Erythroblast (primary cell): ENCODE results near the gene CMKLR1.
A peak's percentile ranks its signal among the peaks of the same experiment; 100 is the strongest.

Experiments
- DNase-seq, 2 experiments: peaks; one replicate each; lab custom pipeline; 2025; lab: John Stamatoyannopoulos, UW
- GATA1 ChIP-seq: IDR thresholded peaks from 2 replicates; pipeline ENCODE4 v1.6.1; 2011; ENCODE audit warnings: low read depth, mild to moderate bottlenecking, control low read depth, low read length, moderate library complexity
- POLR2A ChIP-seq: IDR thresholded peaks from 2 replicates; pipeline ENCODE4 v1.6.1; 2011; ENCODE audit warnings: mild to moderate bottlenecking, low read length

The CMKLR1 gene

DNA sequence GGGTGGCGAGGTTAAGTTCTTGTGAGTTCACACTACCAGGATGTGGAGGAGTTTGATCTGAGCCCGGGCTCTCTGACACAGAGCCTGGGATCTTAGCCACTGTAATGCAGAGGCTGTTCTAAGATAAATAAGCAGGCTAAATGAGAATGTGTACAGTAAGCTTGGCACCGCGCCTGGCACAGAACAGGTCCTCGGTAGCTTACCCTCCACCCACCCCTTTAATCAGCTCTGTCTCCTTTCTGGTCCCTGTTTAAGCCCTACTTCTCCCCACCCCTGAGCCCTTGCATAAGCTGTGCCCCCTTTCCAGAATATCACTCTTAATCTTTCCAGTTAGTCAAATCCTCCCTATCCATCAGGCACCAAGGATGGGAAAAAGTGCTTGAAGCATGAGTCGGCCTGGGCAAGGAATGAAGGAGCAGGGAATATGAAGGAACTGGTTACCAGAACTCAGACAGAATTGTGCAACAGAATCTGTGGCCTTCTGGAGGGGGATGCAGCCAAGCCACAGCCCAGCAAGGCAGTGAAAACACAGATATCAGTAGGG is 32.8 kb upstream of the CMKLR1 start:
- no peak for DNase-seq
- TF ChIP-seq POLR2A, result no peak
- TF ChIP-seq GATA1, result no peak

DNA sequence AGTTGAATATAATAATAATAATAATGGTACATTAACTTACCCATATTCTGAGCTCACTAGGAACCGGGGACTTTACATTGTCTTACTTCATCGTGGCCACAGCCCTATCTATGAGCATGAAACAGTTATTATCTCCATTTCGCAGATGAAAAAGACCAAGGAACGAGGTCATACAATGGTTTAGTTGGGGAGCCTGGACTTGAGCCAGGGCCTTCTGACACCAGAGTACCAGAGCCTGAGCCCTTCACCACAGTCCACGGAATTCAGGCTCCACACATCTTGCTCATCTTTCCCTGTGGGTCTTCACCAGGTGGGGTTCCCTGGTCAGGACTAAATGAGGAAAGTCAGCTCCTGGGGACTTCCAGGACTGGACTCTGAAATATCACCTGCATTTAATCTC is 31.3 kb upstream of the CMKLR1 start:
- no peak for DNase-seq
- TF ChIP-seq POLR2A, result no peak
- TF ChIP-seq GATA1, result no peak

DNA sequence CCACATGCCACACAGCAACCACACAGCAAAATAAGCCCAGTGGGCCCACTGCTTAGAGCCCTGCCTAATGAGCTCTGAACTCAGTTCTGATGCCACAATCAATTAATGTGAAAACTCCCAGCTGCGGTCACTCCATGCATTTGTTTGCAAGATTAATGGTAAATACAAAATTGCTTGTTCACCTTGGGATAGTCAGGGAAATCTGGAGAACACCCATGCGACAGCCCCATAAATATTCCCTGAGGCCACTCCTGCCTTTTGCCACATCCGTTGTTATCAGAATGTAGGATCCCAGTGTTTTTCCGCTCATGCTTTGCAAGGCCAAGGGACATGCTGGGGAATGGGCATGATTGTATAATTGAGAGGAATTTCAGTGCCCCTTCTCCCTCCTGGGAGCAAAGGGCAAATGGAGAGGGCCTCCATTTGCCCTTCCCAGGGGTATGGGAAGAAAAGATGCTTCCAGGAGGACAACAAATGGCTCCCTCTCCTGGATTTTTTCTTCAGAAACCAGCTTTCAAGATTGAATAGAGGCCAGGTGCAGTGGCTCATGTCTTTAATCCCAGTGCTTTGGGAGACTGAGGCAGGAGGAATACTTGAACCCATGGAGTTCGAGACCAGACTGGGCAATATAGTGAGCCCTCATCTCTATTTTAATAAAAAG is 30.8 kb upstream of the CMKLR1 start:
- TF ChIP-seq POLR2A, result no peak
- TF ChIP-seq GATA1, result no peak
- DNase-seq, result no peak

DNA sequence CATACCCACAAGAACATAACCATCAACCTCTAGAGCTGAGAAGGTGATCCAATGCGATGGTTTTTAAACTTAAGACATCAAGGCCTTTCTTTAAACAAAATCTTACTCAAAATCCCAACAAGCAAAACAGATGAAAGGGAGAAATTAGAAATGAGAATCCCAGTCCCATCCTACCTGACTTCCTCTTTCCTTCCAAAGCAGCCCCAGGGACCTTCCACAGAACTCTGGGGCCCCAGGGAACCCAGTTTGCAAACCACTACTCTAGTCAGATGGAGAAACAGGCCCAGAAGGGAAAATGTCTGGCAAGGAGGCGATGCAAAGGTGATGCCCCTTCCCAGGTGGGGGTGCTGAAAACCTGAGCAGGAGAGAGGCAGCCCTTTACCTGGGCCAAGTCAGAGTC is 29.0 kb upstream of the CMKLR1 start:
- DNase-seq, result no peak

DNA sequence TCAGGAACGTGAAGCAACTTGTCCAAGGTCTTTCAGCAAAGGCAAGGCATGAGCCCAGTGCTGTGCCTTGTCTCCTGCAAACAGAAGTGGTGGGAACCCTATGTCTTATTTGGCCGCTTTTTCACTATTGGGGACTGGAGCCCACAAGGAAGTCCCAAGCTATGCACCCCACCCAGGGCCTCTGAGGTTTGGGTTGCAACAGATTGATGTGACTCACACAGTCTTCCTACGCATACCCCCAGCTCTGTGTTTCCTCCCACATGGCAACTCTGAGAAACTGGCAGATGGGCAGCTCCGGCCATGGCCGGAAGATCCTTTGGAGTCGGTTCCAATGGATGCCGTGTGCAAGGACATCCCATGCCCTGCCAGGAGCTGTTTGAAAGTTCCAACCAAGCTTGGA is 28.3 kb upstream of the CMKLR1 start:
- no peak for DNase-seq
- no peak for TF ChIP-seq GATA1
- TF ChIP-seq POLR2A, result no peak

More for the DNA sequence above, 29.0 kb upstream of the CMKLR1 start:
- no peak for TF ChIP-seq POLR2A

DNA sequence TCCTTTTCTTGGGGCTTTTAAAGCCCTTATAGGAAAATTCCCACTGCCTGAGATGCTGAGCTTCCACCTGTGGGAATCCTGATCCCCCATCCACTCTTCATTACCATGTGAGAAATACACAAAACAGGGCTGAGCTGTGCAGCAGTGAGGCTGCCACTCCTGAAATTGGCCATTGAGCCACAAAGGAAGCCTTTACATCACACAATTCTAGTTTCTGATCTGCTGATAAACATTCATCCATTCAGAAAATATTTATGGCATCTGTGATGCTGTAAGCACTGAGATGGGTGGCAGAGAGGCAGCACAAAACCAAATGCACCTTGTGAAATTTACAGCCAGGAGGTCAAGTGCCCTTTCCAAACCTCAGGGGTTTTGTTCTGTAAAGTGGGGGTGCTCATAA is 26.2 kb upstream of the CMKLR1 start:
- no peak for DNase-seq
- TF ChIP-seq GATA1, result no peak
- TF ChIP-seq POLR2A, result no peak

DNA sequence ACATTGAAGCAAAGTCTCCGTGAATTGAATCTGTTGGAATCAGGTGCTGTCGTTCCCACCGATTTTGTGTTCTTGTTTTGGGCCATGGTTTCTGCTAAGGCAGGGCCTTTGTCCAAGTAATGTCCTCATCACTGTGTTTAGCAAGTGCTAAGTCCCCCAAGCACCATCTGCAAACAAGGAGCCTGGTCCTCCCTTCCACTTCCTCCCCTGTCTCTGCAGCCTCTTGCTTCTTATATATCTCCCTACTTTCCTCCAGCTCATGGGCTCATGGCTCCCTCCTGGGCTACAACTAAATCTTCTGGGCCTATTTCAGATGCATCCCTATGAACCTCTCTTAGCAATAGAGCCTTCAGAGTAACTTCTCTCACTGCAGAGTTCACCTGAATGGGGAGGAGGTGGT is 25.8 kb upstream of the CMKLR1 start:
- no peak for DNase-seq
- TF ChIP-seq POLR2A, result no peak
- no peak for TF ChIP-seq GATA1

DNA sequence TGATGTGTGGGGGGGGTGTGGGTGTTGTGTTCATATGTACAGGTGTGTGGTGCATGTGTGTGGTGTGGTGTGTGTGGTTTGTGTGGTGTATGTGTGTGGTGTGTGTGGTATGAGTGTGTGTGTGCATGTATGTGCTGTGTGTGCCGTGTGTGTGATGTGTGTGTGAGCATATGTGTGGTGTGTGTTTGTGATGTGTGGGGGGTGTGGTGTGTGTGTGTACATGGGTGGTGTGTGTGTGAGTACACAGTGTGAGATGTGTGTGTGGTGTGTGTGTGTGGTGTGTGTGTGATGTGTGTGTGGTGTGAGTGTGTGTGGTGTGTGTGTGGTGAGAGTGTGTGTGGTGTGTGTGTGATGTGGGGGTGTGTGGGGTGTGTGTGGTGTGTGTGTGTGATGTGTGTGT is 24.5 kb upstream of the CMKLR1 start:
- TF ChIP-seq GATA1, result no peak
- no peak for TF ChIP-seq POLR2A
- DNase-seq, result peak; percentile 12 to 27

DNA sequence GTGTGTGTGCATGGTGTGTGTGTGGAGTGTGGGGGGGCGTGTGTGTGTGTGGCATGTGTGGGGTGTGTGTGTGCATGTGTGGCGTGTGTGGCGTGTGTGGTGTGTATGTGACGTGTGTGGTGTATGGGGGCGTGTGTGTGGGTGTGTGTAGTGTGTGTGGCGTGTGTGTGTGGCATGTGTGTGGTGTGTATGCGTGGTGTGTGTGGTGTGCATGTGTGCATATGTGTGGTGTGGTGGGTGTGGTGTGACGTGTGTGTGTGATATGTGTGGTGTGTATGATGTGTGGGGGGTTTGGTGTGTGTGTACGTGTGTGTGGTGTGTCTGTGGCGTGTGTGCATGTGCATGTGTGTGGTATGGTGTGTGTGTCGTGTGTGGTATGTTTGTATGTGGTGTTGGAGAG is 24.1 kb upstream of the CMKLR1 start:
- no peak for DNase-seq
- no peak for TF ChIP-seq GATA1
- TF ChIP-seq POLR2A, result no peak

DNA sequence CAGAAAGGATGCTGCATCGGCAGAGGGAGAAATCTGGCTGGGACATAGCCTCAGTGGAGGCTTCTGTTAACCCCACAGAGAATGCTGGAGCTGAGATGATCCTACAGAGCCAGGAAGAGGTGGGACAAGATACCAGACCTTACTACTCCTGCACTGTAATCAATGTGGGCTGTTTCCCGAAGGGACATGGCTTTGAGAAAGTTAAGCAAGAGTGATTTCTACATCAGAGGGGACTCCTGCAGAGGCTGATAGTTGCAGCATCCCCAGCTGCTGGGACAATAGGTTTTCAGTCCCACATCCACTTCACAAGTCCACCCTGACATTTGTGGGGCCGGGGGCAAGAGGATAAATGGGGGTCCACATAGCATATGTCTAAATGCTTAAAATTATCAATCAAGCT is 22.5 kb upstream of the CMKLR1 start:
- no peak for TF ChIP-seq GATA1
- DNase-seq, result no peak

DNA sequence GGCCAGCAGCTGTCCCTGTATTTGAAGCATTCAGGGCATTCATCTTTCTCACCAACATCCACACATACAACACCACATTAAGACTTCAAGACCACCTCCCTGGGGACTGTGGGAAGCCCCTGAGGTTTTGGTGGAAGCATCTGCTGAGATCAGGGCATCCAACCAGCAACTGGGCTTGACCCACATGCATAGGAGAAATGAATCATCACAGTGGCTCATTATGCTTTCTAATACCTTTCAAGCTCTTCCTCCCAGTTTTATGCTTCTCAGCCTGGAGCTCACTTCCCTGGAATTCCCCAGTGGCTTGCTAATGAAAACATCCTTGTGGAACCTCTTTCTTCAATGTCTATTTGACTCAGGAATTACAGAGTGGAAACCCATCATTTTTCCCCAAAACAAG is 21.4 kb upstream of the CMKLR1 start:
- DNase-seq, result no peak
- TF ChIP-seq POLR2A (no peak), GATA1 (no peak)

DNA sequence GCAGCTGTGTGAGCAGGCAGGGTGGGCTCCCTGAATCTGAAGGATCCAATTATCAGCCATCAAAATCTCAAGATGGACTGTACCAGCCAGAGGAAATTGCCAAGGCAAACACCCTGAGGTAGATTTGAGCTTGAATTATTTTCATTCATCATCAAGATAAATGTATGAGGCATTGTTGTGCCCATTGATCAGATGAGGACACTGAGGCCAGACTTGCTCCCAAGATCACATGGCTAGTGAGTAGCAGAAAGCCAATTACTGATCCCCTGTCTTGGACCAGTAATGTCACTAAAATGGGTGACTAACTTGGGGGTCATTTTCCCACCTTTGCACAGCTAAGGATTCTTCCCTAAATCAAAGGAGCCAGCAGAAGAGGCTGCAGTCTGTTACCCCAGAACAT is 20.9 kb upstream of the CMKLR1 start:
- TF ChIP-seq GATA1 (no peak), POLR2A (no peak)
- DNase-seq, result no peak

DNA sequence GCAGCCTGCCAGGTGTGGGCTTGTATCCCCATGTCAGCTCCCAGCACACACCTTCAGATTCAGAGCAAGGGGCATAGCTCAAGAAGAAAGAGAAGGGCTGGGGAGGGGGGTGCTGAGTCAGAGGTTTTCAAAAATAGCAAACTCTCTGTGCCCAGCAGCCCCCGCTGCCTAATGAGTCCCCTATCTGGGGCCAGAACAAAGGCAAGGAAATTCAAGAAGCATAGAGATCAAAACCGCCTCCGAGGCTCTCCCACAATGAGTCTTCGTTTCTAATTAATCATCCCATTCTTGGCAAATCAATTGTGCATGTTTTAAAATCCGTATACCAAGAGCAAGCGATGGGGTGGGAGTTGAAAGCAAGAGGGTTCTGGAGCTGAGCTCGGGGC is 19.5 kb upstream of the CMKLR1 start:
- no peak for DNase-seq
- TF ChIP-seq POLR2A, result no peak
- no peak for TF ChIP-seq GATA1

DNA sequence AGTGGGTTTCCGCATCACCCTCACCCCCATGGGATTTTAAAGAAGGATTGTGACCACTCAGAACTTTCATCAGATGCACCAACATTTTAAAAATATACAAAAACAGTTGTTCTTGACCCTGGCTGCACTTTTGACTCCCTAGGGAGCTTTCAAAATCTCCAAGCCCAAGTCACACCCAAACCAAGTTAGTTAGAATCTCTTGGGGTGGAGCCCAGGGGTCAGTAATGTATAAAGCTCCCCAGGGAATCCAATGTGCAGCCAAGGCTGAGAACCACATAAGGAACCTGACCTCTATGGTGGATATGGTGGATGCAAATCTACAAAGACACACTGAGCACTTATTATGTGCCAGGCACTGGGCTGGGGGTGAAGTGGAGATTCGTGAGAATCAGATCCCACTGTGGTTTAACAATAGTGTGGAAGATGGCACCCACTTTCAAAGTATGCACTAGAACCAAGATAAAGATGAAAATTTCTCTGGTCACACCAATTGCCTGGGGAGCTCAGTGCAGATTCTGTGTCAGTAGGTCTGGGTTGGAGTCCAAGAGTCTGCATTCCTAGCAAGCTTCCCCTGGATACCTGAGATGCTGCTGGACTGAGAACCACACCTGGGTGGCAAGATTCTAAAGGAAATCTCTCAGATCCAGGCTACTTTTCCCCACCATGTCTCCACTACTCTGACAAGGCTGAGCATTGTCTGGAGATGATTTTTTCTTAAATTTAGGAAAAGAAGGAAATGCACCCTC is 18.9 kb upstream of the CMKLR1 start:
- TF ChIP-seq POLR2A, result no peak
- TF ChIP-seq GATA1, result no peak

More for the DNA sequence above, 18.9 kb upstream of the CMKLR1 start:
- DNase-seq, result no peak
